Skeletal muscle satellite cell (primary cell): Measurements from ENCODE around the gene P2RX6.
A peak's percentile ranks its signal among the peaks of the same experiment; 100 is the strongest.

ENCODE experiments used
- H3K27me3 ChIP-seq: 2 replicates; pipeline ENCODE4 v1.7.0; 2013; ENCODE audit warnings: low read length; ENCODE audit not compliant: control insufficient read depth, insufficient read depth
- H3K36me3 ChIP-seq: 2 replicates; pipeline ENCODE4 v1.7.0; 2013; ENCODE audit warnings: mild to moderate bottlenecking, control low read depth, low read length; ENCODE audit not compliant: insufficient read depth
- H3K4me1 ChIP-seq: 2 replicates; pipeline ENCODE4 v1.7.0; 2013; ENCODE audit warnings: low read length; ENCODE audit not compliant: control insufficient read depth, insufficient read depth
- H3K4me2 ChIP-seq: 2 replicates; pipeline ENCODE4 v1.7.0; 2013; ENCODE audit warnings: mild to moderate bottlenecking, low read length
- H3K4me3 ChIP-seq: 2 replicates; pipeline ENCODE4 v1.7.0; 2013; ENCODE audit warnings: low read length
- H3K9ac ChIP-seq: 2 replicates; pipeline ENCODE4 v1.7.0; 2013; ENCODE audit warnings: mild to moderate bottlenecking, low read depth, low read length, moderate library complexity
- H3K9me3 ChIP-seq: replicated peaks from 2 replicates; pipeline ENCODE4 v1.7.0; 2013; ENCODE audit warnings: mild to moderate bottlenecking, control low read depth, low read length

Gene P2RX6

DNA sequence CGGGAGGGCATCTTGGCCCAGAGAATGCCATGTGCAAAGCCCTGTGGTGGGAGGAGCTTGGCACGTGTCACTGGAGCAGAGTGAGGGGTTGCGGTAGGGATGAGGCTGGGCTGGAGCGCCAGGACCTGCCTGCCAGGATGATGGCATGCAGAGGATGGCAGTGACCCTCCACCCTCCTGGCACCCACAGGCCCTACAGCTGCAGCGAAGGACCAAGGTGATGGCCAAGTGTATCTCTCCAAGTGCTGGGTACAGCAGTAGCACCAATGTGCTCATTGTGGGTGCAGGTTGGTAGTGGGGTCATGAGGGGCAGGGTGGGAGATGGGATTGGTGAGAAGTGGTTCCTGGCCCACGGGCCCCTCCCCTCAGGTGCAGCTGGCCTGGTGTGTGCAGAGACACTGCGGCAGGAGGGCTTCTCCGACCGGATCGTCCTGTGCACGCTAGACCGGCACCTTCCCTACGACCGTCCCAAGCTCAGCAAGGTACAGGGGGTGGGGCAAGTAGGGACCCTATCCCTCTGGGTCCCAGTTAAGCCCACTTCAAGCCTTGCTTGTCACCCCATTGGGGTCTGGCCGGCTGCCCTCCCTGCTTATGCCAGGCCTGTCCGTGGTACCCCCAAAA lies 40.5 kb upstream of the P2RX6 start:
- no peaks in the 10 kb centered on the region for H3K36me3 ChIP-seq
- peaks cover 8% of the 10 kb centered on the region for H3K9me3 ChIP-seq
- H3K9ac ChIP-seq = no peak overlapping the region
- no peak overlapping the region for H3K4me3 ChIP-seq
- peaks cover 2% of the 10 kb centered on the region for H3K4me1 ChIP-seq
- H3K27me3 ChIP-seq = peaks cover 11% of the 10 kb centered on the region
- H3K4me2 ChIP-seq = no peak overlapping the region

DNA sequence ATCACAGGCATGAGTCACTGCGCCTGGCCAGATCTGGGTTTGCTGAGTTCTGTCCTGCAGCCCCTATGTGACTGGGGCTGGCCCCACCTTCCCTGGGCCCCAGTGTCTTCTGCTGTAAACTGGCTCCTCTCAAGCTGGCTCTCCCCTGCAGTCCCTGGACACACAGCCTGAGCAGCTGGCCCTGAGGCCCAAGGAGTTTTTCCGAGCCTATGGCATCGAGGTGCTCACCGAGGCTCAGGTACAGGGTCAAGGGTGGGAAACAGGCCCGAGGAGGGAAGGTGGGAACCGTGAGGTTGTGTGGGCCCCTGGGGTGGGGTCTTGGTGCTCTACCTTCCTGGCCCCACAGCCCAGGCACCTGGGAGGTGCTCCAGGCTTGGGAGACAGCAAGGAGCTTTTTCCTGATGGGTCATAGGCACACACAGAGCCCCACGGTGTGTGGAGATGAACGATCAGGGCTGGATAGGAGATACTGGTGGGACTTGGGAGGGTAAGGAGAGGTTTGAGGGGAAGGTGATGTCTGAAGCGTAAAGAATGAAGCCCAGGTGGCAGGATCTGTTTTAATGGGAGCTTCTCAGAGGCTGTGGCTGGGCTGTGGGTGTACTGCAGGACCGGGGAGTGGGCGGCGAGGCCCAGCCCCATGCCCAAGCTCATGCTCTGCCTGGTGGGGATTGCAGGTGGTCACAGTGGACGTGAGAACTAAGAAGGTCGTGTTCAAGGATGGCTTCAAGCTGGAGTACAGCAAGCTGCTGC lies 39.2 kb upstream of the P2RX6 start:
- H3K4me2 ChIP-seq = no peak overlapping the region
- H3K4me3 ChIP-seq = no peak overlapping the region
- no peak overlapping the region for H3K9ac ChIP-seq

DNA sequence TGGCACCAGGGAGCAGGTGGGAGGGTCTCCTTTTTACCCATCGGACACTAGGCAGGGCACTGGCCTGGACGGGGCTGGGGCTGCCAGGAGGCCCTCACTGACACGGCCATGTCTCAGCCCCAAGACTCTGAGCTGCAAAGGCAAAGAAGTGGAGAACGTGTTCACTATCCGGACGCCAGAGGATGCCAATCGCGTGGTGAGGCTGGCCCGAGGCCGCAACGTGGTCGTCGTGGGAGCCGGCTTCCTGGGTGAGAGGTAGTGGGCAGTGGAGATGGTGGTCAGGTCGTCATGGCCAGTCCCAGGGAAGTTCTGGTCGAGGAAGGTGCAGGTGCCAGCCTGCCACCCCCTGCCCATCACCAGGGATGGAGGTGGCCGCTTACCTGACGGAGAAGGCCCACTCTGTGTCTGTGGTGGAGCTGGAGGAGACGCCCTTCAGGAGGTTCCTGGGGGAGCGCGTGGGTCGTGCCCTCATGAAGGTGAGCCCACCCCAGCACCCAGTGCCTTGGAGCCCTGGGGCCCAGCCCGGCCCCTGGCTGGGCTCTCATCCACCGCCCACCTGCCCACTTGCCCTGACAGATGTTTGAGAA lies 38.6 kb upstream of the P2RX6 start:
- Histone ChIP-seq H3K27me3 (peaks cover 11% of the 10 kb centered on the region), H3K36me3 (no peaks in the 10 kb centered on the region), H3K9ac (no peak overlapping the region), H3K4me3 (no peak overlapping the region), H3K4me1 (peaks cover 13% of the 10 kb centered on the region), H3K4me2 (no peak overlapping the region), H3K9me3 (peaks cover 8% of the 10 kb centered on the region)

More for the DNA sequence above, 39.2 kb upstream of the P2RX6 start:
- Histone ChIP-seq H3K9me3 (peaks cover 8% of the 10 kb centered on the region), H3K4me1 (peaks cover 8% of the 10 kb centered on the region), H3K27me3 (peaks cover 11% of the 10 kb centered on the region), H3K36me3 (no peaks in the 10 kb centered on the region)

DNA sequence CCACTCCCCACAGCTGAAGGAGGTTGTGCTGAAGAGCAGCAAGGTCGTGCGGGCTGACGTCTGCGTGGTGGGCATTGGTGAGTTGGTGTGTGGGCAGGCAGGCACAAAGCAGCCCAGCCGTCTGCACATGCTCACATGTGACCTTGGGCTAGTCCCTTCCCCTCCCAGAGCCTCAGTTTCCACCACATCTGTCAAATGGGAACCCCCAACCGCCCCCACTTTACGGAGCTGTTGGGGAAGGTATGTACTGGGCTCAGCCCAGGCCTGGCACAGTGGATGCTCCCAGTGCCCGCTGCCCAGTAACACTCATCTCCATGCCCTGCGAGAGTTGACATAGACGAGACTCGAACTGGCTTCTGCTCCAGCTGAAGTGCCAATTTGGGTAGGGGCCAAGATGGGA lies 37.9 kb upstream of the P2RX6 start:
- no peak overlapping the region for H3K9ac ChIP-seq
- peaks cover 16% of the 10 kb centered on the region for H3K4me1 ChIP-seq
- no peak overlapping the region for H3K4me2 ChIP-seq
- H3K36me3 ChIP-seq = no peaks in the 10 kb centered on the region
- H3K4me3 ChIP-seq = no peak overlapping the region
- H3K27me3 ChIP-seq = peaks cover 11% of the 10 kb centered on the region
- peaks cover 8% of the 10 kb centered on the region for H3K9me3 ChIP-seq

DNA sequence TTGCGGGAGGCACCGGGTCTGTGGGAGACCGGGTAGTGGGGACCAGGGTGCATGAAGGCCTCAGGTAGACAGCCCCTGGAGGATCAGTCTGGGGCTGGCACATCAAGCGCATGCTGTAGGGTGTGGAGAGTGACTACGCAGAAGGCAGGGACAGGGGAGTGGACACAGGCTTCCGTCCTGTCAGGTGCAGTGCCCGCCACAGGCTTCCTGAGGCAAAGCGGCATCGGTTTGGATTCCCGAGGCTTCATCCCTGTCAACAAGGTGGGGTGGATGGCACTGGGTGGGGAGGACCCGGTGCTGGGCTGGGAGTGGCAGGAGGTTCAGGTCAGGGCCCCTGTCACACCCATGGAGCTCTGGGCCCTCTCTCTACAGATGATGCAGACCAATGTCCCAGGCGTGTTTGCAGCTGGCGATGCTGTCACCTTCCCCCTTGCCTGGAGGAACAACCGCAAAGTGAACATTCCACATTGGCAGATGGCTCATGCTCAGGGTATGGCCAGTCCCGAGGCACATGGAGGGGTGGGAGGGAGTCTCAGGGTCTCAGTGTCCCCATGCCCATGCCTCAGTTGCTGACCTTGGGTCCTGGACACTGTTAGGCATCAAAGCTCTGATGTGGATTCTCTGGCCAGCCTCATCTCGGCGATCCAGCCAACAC lies 37.3 kb upstream of the P2RX6 start:
- Histone ChIP-seq H3K36me3 (no peaks in the 10 kb centered on the region), H3K9me3 (peaks cover 8% of the 10 kb centered on the region), H3K9ac (no peak overlapping the region), H3K27me3 (peaks cover 11% of the 10 kb centered on the region), H3K4me3 (no peak overlapping the region), H3K4me2 (no peak overlapping the region), H3K4me1 (peaks cover 16% of the 10 kb centered on the region)

DNA sequence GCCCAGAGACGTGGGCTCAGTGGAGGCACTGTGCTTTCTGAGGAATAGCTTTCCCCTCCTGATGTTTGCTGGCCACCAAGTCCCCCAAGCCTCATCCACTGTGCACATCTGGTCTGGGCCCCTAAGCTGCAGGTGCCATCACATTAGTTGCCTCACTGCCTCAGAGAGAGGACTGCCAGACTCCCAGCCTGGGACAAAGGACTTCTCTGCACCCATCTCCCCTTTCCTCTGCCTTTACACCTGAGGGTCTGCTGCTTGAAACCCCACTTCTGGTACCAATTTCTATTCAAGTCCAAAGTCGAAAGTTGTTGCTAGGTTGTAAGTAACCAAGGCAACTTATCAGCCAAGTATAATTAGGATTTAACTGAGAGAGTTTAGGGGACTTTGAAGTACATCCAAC lies 36.5 kb upstream of the P2RX6 start:
- Histone ChIP-seq H3K9me3 (peaks cover 8% of the 10 kb centered on the region), H3K27me3 (peaks cover 11% of the 10 kb centered on the region)

DNA sequence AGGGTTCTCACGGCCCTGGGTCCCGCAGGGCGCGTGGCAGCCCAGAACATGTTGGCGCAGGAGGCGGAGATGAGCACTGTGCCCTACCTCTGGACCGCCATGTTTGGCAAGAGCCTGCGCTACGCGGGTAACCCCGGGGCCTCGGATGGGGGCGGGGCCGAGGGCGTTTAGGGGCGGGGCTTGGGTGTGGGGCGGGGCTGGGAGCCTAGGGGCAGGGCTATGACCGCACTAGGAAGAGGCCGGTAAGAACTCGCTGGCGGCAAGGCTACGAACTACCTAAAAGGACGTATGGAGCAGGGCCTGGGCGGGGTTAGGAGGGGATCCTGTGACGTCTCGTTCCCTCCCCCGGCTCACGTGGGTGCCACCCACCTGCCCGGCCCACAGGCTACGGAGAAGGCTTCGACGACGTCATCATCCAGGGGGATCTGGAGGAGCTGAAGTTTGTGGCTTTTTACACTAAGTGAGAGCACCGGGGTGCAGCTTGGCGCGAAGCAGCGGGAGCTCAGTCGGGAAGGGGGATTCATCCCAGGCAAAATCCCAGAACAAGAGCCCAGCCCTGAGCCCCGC lies 35.6 kb upstream of the P2RX6 start:
- no peak overlapping the region for H3K4me3 ChIP-seq
- H3K4me1 ChIP-seq = peaks cover 26% of the 10 kb centered on the region
- peak overlapping the region; percentile 21 for H3K9ac ChIP-seq

More for the DNA sequence above, 36.5 kb upstream of the P2RX6 start:
- Histone ChIP-seq H3K4me2 (no peak overlapping the region), H3K4me3 (no peak overlapping the region), H3K36me3 (no peaks in the 10 kb centered on the region), H3K4me1 (peaks cover 23% of the 10 kb centered on the region), H3K9ac (no peak overlapping the region)

DNA sequence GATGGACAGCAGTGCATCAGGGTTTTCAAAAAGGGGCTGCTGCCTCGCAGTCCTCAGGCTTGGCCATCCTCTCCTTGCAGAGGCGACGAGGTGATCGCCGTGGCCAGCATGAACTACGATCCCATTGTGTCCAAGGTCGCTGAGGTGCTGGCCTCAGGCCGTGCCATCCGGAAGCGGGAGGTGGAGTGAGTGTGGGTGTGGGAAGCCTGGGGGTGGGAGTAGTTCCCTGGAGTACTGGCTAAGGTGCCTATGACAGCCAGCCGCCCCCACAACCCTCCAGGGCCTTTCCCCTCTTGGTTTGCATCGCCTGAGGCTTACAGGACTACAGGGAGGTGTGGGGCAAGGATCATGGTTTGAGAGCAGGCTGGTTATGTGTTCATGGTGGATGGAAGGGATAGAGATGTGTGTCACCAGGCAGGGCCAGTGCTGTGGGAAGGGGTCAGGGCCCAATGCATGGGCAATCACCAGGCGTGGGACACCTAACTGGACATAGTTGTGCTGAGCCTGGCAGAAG lies 35.0 kb upstream of the P2RX6 start:
- H3K4me3 ChIP-seq = no peak overlapping the region
- H3K27me3 ChIP-seq = no peaks in the 10 kb centered on the region

More for the DNA sequence above, 35.6 kb upstream of the P2RX6 start:
- Histone ChIP-seq H3K4me2 (peak overlapping the region; percentile 74), H3K9me3 (peaks cover 8% of the 10 kb centered on the region), H3K27me3 (peaks cover 4% of the 10 kb centered on the region), H3K36me3 (peaks cover 5% of the 10 kb centered on the region)

DNA sequence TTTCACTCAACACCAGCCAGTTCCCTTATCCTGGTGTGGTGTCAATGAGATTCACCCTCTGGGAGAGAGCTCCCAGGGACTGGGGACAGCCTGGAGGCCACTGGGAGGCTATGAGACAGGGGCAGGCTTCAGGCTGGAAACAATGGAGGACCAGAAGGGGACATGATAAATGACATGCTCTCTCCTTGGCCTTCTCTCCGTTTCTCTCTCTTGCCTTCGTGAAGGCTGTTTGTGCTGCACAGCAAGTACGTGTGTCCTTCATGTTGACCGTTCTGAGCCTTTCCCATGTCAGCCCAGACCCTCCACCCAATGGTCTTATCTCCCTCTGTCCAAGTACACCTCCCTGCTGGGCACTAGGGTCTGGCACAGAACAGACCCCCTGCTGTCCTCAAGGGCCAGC lies 34.4 kb upstream of the P2RX6 start:
- peaks cover 12% of the 10 kb centered on the region for H3K36me3 ChIP-seq
- H3K9me3 ChIP-seq = peaks cover 8% of the 10 kb centered on the region
- H3K4me1 ChIP-seq = peaks cover 26% of the 10 kb centered on the region
- no peak overlapping the region for H3K9ac ChIP-seq
- H3K4me3 ChIP-seq = no peak overlapping the region
- H3K27me3 ChIP-seq = no peaks in the 10 kb centered on the region
- no peak overlapping the region for H3K4me2 ChIP-seq

More for the DNA sequence above, 35.0 kb upstream of the P2RX6 start:
- H3K9ac ChIP-seq = peak overlapping the region; percentile 21
- peak overlapping the region; percentile 74 for H3K4me2 ChIP-seq
- H3K9me3 ChIP-seq = peaks cover 8% of the 10 kb centered on the region
- H3K36me3 ChIP-seq = peaks cover 9% of the 10 kb centered on the region
- peaks cover 26% of the 10 kb centered on the region for H3K4me1 ChIP-seq

DNA sequence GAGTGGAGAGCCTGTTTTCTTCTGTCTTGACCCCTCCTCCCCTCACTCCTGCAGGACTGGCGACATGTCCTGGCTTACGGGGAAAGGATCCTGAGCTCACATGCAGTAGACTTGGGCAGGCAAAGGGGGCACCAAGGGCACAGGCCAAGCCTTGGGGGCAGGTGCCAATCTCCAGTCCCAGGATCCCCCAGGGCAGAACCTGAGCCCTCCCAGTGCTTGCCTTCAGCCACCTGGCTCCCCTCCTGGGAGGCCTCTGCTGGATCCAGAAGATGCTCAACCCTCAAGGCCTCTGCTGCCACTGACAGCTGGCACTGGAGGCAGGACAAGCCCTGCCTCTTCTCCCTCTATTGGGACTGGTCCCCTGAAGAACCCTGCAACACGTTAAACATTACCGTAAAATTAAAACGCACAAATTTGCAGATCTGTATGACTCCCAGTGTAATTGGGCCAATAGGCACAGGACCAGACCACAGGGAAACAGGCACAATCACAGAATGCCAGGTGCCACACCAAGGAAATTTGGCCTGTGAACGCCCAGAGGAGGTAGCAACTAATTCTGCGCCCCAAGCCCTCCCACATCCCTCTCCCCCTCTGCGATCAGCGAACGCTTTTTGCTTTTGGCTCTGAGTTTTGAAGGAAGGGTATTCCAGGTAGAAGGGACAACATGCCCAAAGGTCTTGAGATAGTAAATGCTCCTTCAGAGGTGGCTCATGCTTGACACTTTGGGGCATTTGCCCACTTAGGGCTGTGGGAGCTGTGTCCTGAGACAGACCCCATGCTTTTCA lies 33.8 kb upstream of the P2RX6 start:
- H3K4me1 ChIP-seq = peaks cover 26% of the 10 kb centered on the region
- H3K4me3 ChIP-seq = peak overlapping the region; percentile 96
- peaks cover 8% of the 10 kb centered on the region for H3K9me3 ChIP-seq
- H3K9ac ChIP-seq = peak overlapping the region; percentile 91
- peak overlapping the region; percentile 92 for H3K4me2 ChIP-seq
- peaks cover 17% of the 10 kb centered on the region for H3K36me3 ChIP-seq
- H3K27me3 ChIP-seq = no peaks in the 10 kb centered on the region
